CD4-positive, alpha-beta memory T cell (primary cell): ENCODE measurements around the gene RNU7-1. TPM values are rescaled to one million over a fixed set of nuclear protein-coding genes. Genes with fewer than 3 reads are reported as not detected.

Experiments
- CTCF ChIA-PET: fragments of 350-600 bp; sonication (Branson Sonifier 250); formaldehyde crosslinking; loops from one replicate; lab custom pipeline; 2021; ENCODE audit warnings: inconsistent platforms; ENCODE audit not compliant: partially characterized antibody; lab: Charles Lee
- POLR2A ChIA-PET: fragments of 350-600 bp; sonication (Branson Sonifier 250); formaldehyde crosslinking; loops from one replicate; lab custom pipeline; 2021; ENCODE audit not compliant: partially characterized antibody; lab: Charles Lee
- DNase-seq, 5 donors: peaks; one replicate each; pipeline versions ENCODE4 v3.0.0 to v3.0.0-alpha.2; 2020 to 2022; ENCODE audit warnings: mixed read lengths in 1 of 5
- H3K27ac ChIP-seq: one replicate; pipeline ENCODE4 v1.7.0; 2013; ENCODE audit warnings: low read depth, low read length
- H3K27me3 ChIP-seq: 2 replicates; pipeline ENCODE4 v1.7.0; 2013; ENCODE audit warnings: mild to moderate bottlenecking, low read length, moderate library complexity; ENCODE audit not compliant: insufficient read depth
- H3K36me3 ChIP-seq: 2 replicates; pipeline ENCODE4 v1.7.0; 2013; ENCODE audit warnings: mild to moderate bottlenecking, low read length, moderate library complexity; ENCODE audit not compliant: insufficient read depth
- H3K4me1 ChIP-seq: 2 replicates; pipeline ENCODE4 v1.7.0; 2013; ENCODE audit warnings: mild to moderate bottlenecking, low read length, moderate library complexity; ENCODE audit not compliant: insufficient read depth
- H3K4me3 ChIP-seq, 2 donors: one replicate each; pipeline ENCODE4 v1.7.0; 2013; ENCODE audit warnings: low read length in 2 of 2, mild to moderate bottlenecking in 1 of 2
- H3K9me3 ChIP-seq, 2 donors: one replicate each; pipeline ENCODE4 v1.7.0; 2013; ENCODE audit warnings: low read length in 2 of 2, control low read depth in 1 of 2; ENCODE audit not compliant: control insufficient read depth in 1 of 2
- H3K27ac Mint-ChIP-seq, 7 donors: one replicate each; pipeline ENCODE4 v1.8.0; 2020 to 2021; ENCODE audit warnings: mixed read lengths in 7 of 7, mild to moderate bottlenecking in 6 of 7, inconsistent platforms in 3 of 7, moderate library complexity in 3 of 7
- H3K27me3 Mint-ChIP-seq, 2 donors: one replicate each; pipeline ENCODE4 v1.8.0; 2020 to 2021; ENCODE audit warnings: mixed read lengths in 2 of 2
- H3K36me3 Mint-ChIP-seq, 2 donors: one replicate each; pipeline ENCODE4 v1.8.0; 2020 to 2021; ENCODE audit warnings: mixed read lengths in 2 of 2, inconsistent platforms in 1 of 2, mild to moderate bottlenecking in 1 of 2
- H3K4me1 Mint-ChIP-seq, 4 donors: one replicate each; pipeline ENCODE4 v1.8.0; 2020 to 2021; ENCODE audit warnings: mixed read lengths in 4 of 4, mild to moderate bottlenecking in 1 of 4
- H3K4me3 Mint-ChIP-seq, 8 donors: one replicate each; pipeline ENCODE4 v1.8.0; 2020 to 2021; ENCODE audit warnings: mixed read lengths in 8 of 8, mild to moderate bottlenecking in 7 of 8, moderate library complexity in 6 of 8, inconsistent platforms in 3 of 8
- H3K9me3 Mint-ChIP-seq, 8 donors: one replicate each; pipeline ENCODE4 v1.8.0; 2020 to 2021; ENCODE audit warnings: mixed read lengths in 8 of 8, mild to moderate bottlenecking in 5 of 8, inconsistent platforms in 3 of 8, moderate library complexity in 1 of 8
- intact Hi-C: fragments of 100-400 bp; cut with micrococcal nuclease; formaldehyde crosslinking; loops from one replicate; pipeline ENCODE4 v1.15.1; 2023
- polyA plus RNA-seq, 2 donors: library from polyadenylated mRNA; unstranded; fragments of 300-500 nt; fragmentation: Illumina TruSeq; gene quantifications; one replicate each; pipeline ENCODE4 v1.2.3, GENCODE V29; 2021
- total RNA-seq, 2 experiments: library from RNA; stranded (reverse); gene quantifications; one replicate each; pipeline ENCODE4 v1.2.3, GENCODE V29; 2021

RNU7-1 gene
- total and polyA plus RNA-seq, 4 experiments from 2014 or later, result not detected

GRCh38 chr12:6961695-6962284 lies 18.2 kb downstream of the RNU7-1 start:
- H3K4me3 ChIP-seq, result peak overlapping the region; percentile 10 to 19
- peaks cover 38 to 55% of the 10 kb centered on the region in 2 donors for H3K36me3 Mint-ChIP-seq
- intact Hi-C loops, result loop anchor here (1.0 to 2.0 kb wide), 3 partner anchors 8 to 37 kb away; partner anchors contain the start of gene C12orf57
- peak overlapping the region; percentile 59 to 98 (median 82) for H3K4me3 Mint-ChIP-seq
- H3K4me1 Mint-ChIP-seq, result peaks cover 46 to 75% (median 60%) of the 10 kb centered on the region in 4 donors
- no peaks in the 10 kb centered on the region for H3K9me3 Mint-ChIP-seq
- DNase-seq, result peak in 2 of 5 donors; percentile 42 to 52
- peaks cover 36% of the 10 kb centered on the region for H3K36me3 ChIP-seq
- POLR2A ChIA-PET, result interaction anchor here (0.8 to 13.5 kb wide), 19 partner anchors 7 to 492 kb away, joined by 3 to 1807 read pairs (median 6); partner anchors contain the start of genes ATN1, C12orf57, C1RL and CDCA3
- H3K27ac Mint-ChIP-seq, result peak overlapping the region; percentile 98 to 99 (median 99)
- H3K27me3 Mint-ChIP-seq, result no peaks in the 10 kb centered on the region
- H3K4me1 ChIP-seq, result peaks cover 81% of the 10 kb centered on the region
- H3K27me3 ChIP-seq, result no peaks in the 10 kb centered on the region
- no peaks in the 10 kb centered on the region for H3K9me3 ChIP-seq
- H3K27ac ChIP-seq, result peak overlapping the region; percentile 96
- CTCF ChIA-PET, result interaction anchor here (1.0 to 13.5 kb wide), 10 partner anchors 17 to 151 kb away, joined by 3 to 774 read pairs (median 7); partner anchors contain the start of genes C12orf57, C1RL, PTPN6 and RNU7-1

- peaks cover 36% of the 10 kb centered on the region for H3K36me3 ChIP-seq
- Mint-ChIP-seq H3K27me3 (no peaks in the 10 kb centered on the region), H3K36me3 (peaks cover 36 to 52% of the 10 kb centered on the region in 2 donors), H3K27ac (peak overlapping the region; percentile 98 to 99 (median 99)), H3K4me1 (peaks cover 41 to 69% (median 55%) of the 10 kb centered on the region in 4 donors), H3K9me3 (no peaks in the 10 kb centered on the region), H3K4me3 (peak overlapping the region in 7 of 8 donors; percentile 63 to 98 (median 84))
- CTCF ChIA-PET, result interaction anchor here (1.0 to 13.5 kb wide), 7 partner anchors 18 to 151 kb away, joined by 3 to 774 read pairs (median 8); partner anchors contain the start of genes C12orf57, PTPN6 and RNU7-1
- H3K27ac ChIP-seq, result peak overlapping the region; percentile 96
- no peaks in the 10 kb centered on the region for H3K27me3 ChIP-seq
- H3K4me1 ChIP-seq, result peaks cover 74% of the 10 kb centered on the region
- no peak for DNase-seq
- H3K9me3 ChIP-seq, result no peaks in the 10 kb centered on the region
- POLR2A ChIA-PET, result interaction anchor here (1.0 to 13.5 kb wide), 13 partner anchors 8 to 273 kb away, joined by 3 to 1807 read pairs (median 9); partner anchors contain the start of genes ATN1, C12orf57, C1RL and CDCA3
- intact Hi-C loops, result no loop called here
- peak overlapping the region in 1 of 2 donors; percentile 10 for H3K4me3 ChIP-seq
Measured at GRCh38 chr12:6962285-6963015, 18.8 kb downstream of the RNU7-1 start.

- H3K27ac ChIP-seq, result peak overlapping the region; percentile 96
- no peaks in the 10 kb centered on the region for H3K27me3 ChIP-seq
- Mint-ChIP-seq H3K4me3 (no peak overlapping the region), H3K36me3 (peaks cover 35 to 53% of the 10 kb centered on the region in 2 donors), H3K4me1 (peaks cover 34 to 63% (median 48%) of the 10 kb centered on the region in 4 donors), H3K27ac (peak overlapping the region in 5 of 7 donors; percentile 13 to 99 (median 88)), H3K9me3 (no peaks in the 10 kb centered on the region), H3K27me3 (no peaks in the 10 kb centered on the region)
- no peak for DNase-seq
- H3K4me3 ChIP-seq, result no peak overlapping the region
- CTCF ChIA-PET, result interaction anchor here (1.0 to 13.5 kb wide), 9 partner anchors 9 to 146 kb away, joined by 3 to 774 read pairs (median 5); partner anchors contain the start of genes C12orf57, C1RL, PTPN6 and RNU7-1
- intact Hi-C loops, result no loop called here
- no peaks in the 10 kb centered on the region for H3K9me3 ChIP-seq
- POLR2A ChIA-PET, result interaction anchor here (1.1 to 13.5 kb wide), 6 partner anchors 17 to 111 kb away, joined by 3 to 1807 read pairs (median 30); partner anchors contain the start of genes ATN1, C12orf57, LPCAT3 and PTPN6
- H3K4me1 ChIP-seq, result peaks cover 68% of the 10 kb centered on the region
- H3K36me3 ChIP-seq, result peaks cover 36% of the 10 kb centered on the region
Measured at GRCh38 chr12:6963016-6963731, 19.6 kb downstream of the RNU7-1 start.

GRCh38 chr12:6963791-6964413 lies 20.3 kb downstream of the RNU7-1 start:
- H3K4me3 ChIP-seq, result no peak overlapping the region
- H3K27me3 Mint-ChIP-seq, result no peaks in the 10 kb centered on the region
- H3K27me3 ChIP-seq, result no peaks in the 10 kb centered on the region
- H3K36me3 ChIP-seq, result peaks cover 43% of the 10 kb centered on the region
- peak overlapping the region; percentile 53 for H3K27ac ChIP-seq
- POLR2A ChIA-PET, result interaction anchor here (0.8 to 13.5 kb wide), 10 partner anchors 18 to 144 kb away, joined by 3 to 1807 read pairs (median 8); partner anchors contain the start of genes ATN1, C12orf57, ENO2 and LPCAT3
- H3K9me3 ChIP-seq, result no peaks in the 10 kb centered on the region
- CTCF ChIA-PET, result interaction anchor here (0.7 to 13.5 kb wide), 10 partner anchors 9 to 150 kb away, joined by 3 to 774 read pairs (median 4); partner anchors contain the start of genes C12orf57, C1RL, PTPN6 and RNU7-1
- H3K36me3 Mint-ChIP-seq, result peaks cover 32 to 51% of the 10 kb centered on the region in 2 donors
- H3K9me3 Mint-ChIP-seq, result no peaks in the 10 kb centered on the region
- intact Hi-C loops, result no loop called here
- H3K4me1 ChIP-seq, result peaks cover 68% of the 10 kb centered on the region
- peaks cover 32 to 63% (median 46%) of the 10 kb centered on the region in 4 donors for H3K4me1 Mint-ChIP-seq
- H3K4me3 Mint-ChIP-seq, result peak overlapping the region in 2 of 8 donors; percentile 10 to 17
- peak overlapping the region in 6 of 7 donors; percentile 37 to 94 (median 71) for H3K27ac Mint-ChIP-seq
- DNase-seq, result no peak

GRCh38 chr12:6964605-6965025 lies 21.0 kb downstream of the RNU7-1 start:
- Mint-ChIP-seq H3K36me3 (peaks cover 32 to 50% of the 10 kb centered on the region in 2 donors), H3K4me3 (peak overlapping the region in 1 of 8 donors; percentile 39), H3K4me1 (peaks cover 32 to 63% (median 46%) of the 10 kb centered on the region in 4 donors), H3K27ac (peak overlapping the region; percentile 88 to 94 (median 93)), H3K27me3 (no peaks in the 10 kb centered on the region), H3K9me3 (no peaks in the 10 kb centered on the region)
- DNase-seq, result no peak
- H3K4me3 ChIP-seq, result no peak overlapping the region
- CTCF ChIA-PET, result interaction anchor here (0.7 to 13.5 kb wide), 19 partner anchors 10 to 267 kb away, joined by 3 to 774 read pairs (median 4); partner anchors contain the start of genes C12orf57, C1RL, PTPN6 and RNU7-1
- H3K9me3 ChIP-seq, result no peaks in the 10 kb centered on the region
- POLR2A ChIA-PET, result interaction anchor here (0.8 to 13.5 kb wide), 11 partner anchors 18 to 143 kb away, joined by 3 to 1807 read pairs (median 8); partner anchors contain the start of genes ATN1, C12orf57, ENO2 and LPCAT3
- no peaks in the 10 kb centered on the region for H3K27me3 ChIP-seq
- peaks cover 68% of the 10 kb centered on the region for H3K4me1 ChIP-seq
- peak overlapping the region; percentile 53 for H3K27ac ChIP-seq
- H3K36me3 ChIP-seq, result peaks cover 47% of the 10 kb centered on the region
- intact Hi-C loops, result loop anchor here (1.0 kb wide), 3 partner anchors 20 to 95 kb away; partner anchors contain the start of gene C12orf57
